HG03159 (cell line): ENCODE measurements around the gene ALOX5.
A peak's percentile ranks its signal among the peaks of the same experiment; 100 is the strongest.
"Not testable (repeated sequence)": the region's sequence is repeated elsewhere in the genome, so short reads cannot be mapped to it uniquely, and the experiment has no call there.

Source experiments
- ATAC-seq: cut with Tn5 transposase; IDR thresholded peaks from one replicate; pipeline ENCODE4 v1.9.1; 2021; ENCODE audit warnings: mild to moderate bottlenecking, moderate library complexity; ENCODE audit not compliant: unreplicated experiment

ALOX5 gene

GRCh38 chr10:45373576-45374349 is at the start of gene ALOX5:
ALOX5 (plus strand) TSS chr10:45374216; CDS start chr10:45374280, 64 bp downstream.
- ATAC-seq: peak; percentile 51

DNA sequence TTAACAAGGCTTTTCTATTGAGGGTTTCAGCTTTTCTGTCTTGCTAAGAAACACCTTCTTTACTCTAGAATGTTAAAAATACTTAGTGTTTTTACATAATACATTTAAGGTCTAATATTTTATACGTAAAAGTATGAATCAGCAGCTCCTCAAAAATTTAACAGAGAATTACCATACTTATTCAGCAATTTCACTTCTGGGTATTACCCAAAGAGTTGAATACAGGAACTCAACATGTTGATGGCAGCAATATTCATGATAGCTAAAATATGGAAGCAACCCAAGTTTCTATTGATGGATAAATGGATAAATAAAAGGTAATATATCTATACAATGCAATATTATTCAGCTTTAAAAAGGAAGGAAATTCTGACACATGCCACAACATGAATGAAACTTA is 48.9 kb upstream of the ALOX5 start:
- no peak for ATAC-seq

DNA sequence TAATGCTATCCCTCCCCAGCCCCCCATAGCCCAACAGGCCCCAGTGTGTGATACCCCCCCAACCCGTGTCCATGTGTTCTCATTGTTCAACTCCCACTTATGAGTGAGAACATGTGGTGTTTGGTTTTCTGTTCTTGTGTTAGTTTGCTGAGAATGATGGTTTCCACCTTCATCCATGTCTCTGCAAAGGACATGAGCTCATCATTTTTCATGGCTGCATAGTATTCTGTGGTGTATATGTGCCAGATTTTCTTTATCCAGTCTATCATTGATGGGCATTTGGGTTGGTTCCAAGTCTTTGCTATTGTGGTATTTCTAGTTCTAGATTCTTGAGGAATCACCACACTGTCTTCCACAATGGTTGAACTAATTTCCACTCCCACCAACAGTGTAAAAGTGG is 47.2 kb upstream of the ALOX5 start:
- not testable (repeated sequence) for ATAC-seq

- ATAC-seq: not testable (repeated sequence)
These were observed 42.2 kb upstream of the ALOX5 start for GRCh38 chr10:45331824-45332223.

DNA sequence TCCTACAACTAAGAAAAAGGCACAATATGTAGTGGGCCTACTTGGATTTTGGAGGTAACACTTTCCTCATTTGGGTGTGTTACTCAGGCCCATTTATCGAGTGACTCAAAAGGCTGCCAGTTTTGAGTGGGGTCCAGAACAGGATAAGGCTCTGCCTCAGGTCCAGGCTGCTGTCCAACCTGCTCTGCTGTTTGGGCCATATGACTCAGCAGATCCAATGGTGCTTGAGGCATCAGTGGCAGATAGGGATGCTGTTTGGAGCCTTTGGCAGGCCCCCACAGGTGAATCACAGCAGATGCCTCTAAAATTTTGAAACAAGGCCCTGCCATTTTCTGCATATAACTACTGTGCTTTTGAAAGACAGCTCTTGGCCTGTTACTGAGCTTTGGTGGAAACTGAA is 34.1 kb upstream of the ALOX5 start:
- ATAC-seq: no peak

- not testable (repeated sequence) for ATAC-seq
These were observed 33.6 kb upstream of the ALOX5 start for GRCh38 chr10:45340420-45340819.

DNA sequence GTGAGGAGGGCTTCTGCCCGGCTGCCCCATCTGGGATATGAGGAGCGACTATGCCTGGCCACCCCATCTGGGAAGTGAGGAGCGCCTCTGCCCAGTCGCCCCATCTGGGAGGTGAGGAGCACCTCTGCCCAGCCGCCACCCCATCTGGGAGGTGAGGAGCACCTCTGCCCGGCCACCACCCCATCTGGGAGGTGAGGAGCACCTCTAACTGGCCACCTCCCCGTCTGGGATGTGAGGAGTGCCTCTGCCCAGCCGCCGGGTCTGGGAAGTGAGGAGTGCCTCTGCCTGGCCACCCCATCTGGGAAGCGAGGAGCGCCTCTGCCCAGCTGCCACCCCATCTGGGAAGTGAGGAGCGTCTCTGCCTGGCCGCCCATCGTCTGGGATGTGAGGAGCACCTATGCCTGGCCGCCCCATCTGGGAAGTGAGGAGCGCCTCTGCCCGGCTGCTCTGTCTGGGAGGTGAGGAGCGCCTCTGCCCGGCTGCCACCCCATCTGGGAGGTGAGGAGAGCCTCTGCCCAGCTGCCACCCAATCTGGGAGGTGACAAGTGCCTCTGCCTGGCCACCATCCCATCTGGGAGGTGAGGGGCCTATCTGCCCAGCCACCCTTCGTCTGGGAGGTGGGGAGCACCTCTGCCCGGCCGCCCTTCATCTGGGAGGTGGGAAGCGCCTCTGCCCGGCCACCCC is 27.2 kb upstream of the ALOX5 start:
- not testable (repeated sequence) for ATAC-seq

DNA sequence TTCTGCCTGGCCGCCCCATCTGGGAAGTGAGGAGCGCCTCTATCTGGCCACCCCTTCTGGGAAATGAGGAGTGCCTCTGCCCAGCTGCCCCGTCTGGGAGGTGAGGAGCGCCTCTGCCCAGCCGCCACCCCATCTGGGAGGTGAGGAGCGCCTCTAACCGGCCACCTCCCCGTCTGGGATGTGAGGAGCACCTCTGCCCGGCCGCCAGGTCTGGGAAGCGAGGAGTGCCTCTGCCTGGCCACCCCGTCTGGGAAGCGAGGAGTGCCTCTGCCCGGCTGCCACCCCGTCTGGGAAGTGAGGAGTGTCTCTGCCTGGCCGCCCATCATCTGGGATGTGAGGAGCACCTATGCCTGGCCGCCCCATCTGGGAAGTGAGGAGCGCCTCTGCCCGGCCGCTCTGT is 26.6 kb upstream of the ALOX5 start:
- not testable (repeated sequence) for ATAC-seq

- ATAC-seq: not testable (repeated sequence)
These were observed 25.7 kb upstream of the ALOX5 start for GRCh38 chr10:45348196-45348765.

GRCh38 chr10:45353186-45353585 is 20.8 kb upstream of the ALOX5 start:
- ATAC-seq: peak; percentile 62

DNA sequence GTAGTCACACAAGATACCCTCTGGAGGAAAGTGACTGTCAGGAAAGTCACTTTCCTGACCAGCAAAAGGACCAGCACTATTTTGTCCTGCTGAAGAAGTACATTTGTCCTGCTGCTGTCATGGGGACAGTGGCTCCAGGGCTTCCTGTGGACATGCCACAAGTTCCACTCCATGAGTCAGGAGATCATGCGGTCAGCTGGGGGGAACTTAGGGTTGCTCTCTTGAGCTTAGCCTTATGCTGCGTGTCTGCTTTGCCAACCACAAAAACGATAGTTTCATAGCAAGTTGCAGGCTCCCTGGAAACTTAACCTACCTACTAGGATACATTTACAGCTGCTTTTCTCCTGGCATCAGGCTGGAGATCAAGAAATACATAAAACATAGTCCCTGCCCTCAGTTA is 19.8 kb upstream of the ALOX5 start:
- no peak for ATAC-seq

DNA sequence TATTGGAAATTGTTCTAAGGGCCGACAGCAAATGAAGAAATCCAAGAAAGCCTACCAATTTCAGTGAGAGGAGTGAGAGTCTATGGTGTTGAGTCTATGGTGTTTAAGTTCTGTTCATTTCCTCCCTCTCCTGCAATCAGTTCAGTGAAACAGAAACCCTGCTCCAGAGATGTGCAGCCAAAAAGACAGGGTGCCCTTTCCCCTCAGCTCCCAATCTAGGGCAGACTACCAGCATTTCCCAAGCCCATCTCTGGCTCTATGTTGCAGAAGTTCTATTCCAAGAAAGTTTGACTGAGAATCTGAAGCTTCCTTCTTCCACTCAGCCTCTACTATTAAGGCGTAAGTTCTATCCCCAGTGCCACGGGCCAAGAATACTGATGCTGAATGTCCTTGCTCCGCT is 18.5 kb upstream of the ALOX5 start:
- no peak for ATAC-seq

DNA sequence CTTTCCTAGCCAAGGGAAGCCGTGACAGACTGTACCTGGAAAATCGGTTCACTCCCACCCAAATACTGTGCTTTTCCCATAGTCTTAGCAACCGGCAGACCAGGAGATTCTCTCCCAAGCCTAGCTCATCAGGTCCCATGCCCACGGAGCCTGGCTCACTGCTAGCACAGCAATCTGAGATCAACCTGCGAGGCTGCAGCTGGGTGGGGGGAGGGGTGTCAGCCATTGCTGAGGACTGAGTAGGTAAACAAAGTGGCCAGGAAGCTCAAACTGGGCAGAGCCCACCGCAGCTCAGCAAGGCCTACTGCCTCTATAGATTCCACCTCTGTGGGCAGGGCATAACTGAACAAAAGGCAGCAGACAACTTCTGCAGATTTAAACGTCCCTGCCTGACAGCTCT is 15.1 kb upstream of the ALOX5 start:
- ATAC-seq: not testable (repeated sequence)

- not testable (repeated sequence) for ATAC-seq
These were observed 11.8 kb upstream of the ALOX5 start for GRCh38 chr10:45361983-45362799.

DNA sequence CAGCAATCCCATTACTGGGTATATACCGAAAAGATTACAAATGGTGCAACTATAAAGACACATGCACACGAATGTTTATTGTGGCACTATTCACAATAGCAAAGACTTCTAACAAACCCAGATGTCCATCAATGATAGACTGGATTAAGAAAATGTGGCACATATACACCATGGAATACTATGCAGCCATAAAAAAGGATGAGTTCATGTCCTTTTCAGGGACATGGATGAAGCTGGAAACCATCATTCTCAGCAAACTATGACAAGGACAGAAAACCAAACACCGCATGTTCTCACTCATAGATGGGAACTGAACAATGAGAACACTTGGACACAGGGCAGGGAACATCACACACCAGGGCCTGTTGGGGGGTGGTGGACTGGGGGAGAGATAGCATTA is 6.4 kb upstream of the ALOX5 start:
- ATAC-seq: not testable (repeated sequence)

GRCh38 chr10:45368181-45368580 is 5.8 kb upstream of the ALOX5 start:
- ATAC-seq: no peak

- ATAC-seq: no peak
These were observed 3.6 kb upstream of the ALOX5 start for GRCh38 chr10:45370202-45370955.

DNA sequence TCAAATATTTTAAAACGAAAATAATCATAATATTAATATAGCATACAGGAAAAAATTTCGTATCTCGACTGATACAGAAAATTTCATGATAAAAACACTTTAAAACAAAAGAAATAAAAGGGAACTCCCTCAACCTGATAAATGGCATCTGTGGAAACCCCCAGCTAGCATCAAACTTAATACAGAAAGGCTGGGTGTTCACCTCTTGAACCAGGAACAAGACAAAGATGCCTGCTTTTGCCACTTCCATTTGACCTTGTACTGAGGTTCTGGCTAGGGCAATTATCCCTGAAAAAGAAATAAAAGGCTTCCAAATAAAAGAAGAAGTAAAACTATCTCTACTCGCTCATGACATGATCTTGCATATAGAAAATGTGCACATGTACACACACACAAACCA is 2.5 kb upstream of the ALOX5 start:
- ATAC-seq: no peak

GRCh38 chr10:45372251-45372951 is 1.6 kb upstream of the ALOX5 start:
- ATAC-seq: no peak
